GM10248 (cell line): Measurements from ENCODE around the gene CLEC17A.

Experiments used
- CTCF ChIA-PET: fragments of 300-600 bp; sonication (Branson Sonifier 250); formaldehyde crosslinking; extraction: SDS; loops from one replicate; lab custom pipeline; 2021; ENCODE audit warnings: antibody characterized with exemption; lab: Yijun Ruan, JAX
- POLR2A ChIA-PET: fragments of 350-650 bp; sonication (Branson Sonifier 250); formaldehyde crosslinking; extraction: SDS; loops from one replicate; lab custom pipeline; 2020; ENCODE audit warnings: antibody characterized with exemption; lab: Yijun Ruan, JAX
- DNase-seq: peaks from one replicate; pipeline ENCODE4 v3.0.0; 2012; ENCODE audit errors: extremely low spot score
- CTCF ChIP-seq: IDR thresholded peaks from 2 replicates; pipeline ENCODE4 v1.5.1; 2012; ENCODE audit warnings: mild to moderate bottlenecking, low read depth; ENCODE audit errors: extremely low read depth, missing control alignments, control extremely low read depth

CLEC17A gene

GRCh38 chr19:14661372-14661924 lies 78.6 kb downstream of the CLEC17A start:
- POLR2A ChIA-PET = no interaction called here
- CTCF ChIA-PET = no interaction called here
- DNase-seq = no peak
- no peak for TF ChIP-seq CTCF
